Measurements from ENCODE around the gene SLC17A1. TPM values are rescaled to one million over a fixed set of nuclear protein-coding genes. Genes with fewer than 3 reads are reported as not detected.

SLC17A1 gene
- total RNA-seq, 2 experiments from 2014 or later, result not detected

- POLR2A ChIA-PET, result no interaction called here
- no peak for DNase-seq
- Mint-ChIP-seq H3K27ac (no peak overlapping the region), H3K4me1 (ENCODE audit: low read depth) (peaks cover 24% of the 10 kb centered on the region), H3K4me3 (no peak overlapping the region), H3K36me3 (no peaks in the 10 kb centered on the region), H3K9me3 (no peaks in the 10 kb centered on the region), H3K27me3 (no peaks in the 10 kb centered on the region)
- CTCF ChIA-PET, result no interaction called here
- intact Hi-C loops (cut with micrococcal nuclease), result no loop called here
Measured at GRCh38 chr6:25863360-25863759, 31.5 kb upstream of the SLC17A1 start.

GRCh38 chr6:25862199-25862598, 30.3 kb upstream of the SLC17A1 start:
- Mint-ChIP-seq H3K36me3 (no peaks in the 10 kb centered on the region), H3K9me3 (no peaks in the 10 kb centered on the region), H3K4me3 (no peak overlapping the region), H3K27ac (no peak overlapping the region), H3K27me3 (no peaks in the 10 kb centered on the region), H3K4me1 (ENCODE audit: low read depth) (peaks cover 29% of the 10 kb centered on the region)
- intact Hi-C loops (cut with micrococcal nuclease), result no loop called here
- DNase-seq, result no peak
- POLR2A ChIA-PET, result interaction anchor here (0.6 kb wide), 1 partner anchor 599 kb away, joined by 3 read pairs; no protein-coding TSS in a partner anchor
- CTCF ChIA-PET, result interaction anchor here (0.8 kb wide), 1 partner anchor 142 kb away, joined by 4 read pairs; no protein-coding TSS in a partner anchor

DNA sequence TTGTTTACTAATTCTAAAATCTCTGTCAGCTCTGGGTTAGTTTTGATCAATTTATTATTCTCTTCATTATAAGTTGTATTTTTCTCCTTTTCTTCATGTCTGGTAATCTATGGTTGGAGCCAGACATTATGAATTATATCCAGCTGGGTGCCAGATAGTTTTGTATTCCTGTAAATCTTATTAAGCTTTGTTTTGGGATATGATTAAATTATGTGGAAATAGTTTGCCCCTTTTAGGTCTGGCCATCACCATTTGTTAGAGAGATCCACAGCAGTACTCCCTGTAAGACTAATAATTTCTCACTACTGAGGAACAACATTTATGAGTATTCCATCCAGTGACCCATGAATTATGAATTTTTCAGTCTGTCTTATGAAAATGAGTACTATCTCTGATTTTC, 20.9 kb upstream of the SLC17A1 start:
- H3K36me3 Mint-ChIP-seq, result no peaks in the 10 kb centered on the region
- H3K27me3 Mint-ChIP-seq, result peaks cover 7% of the 10 kb centered on the region
- H3K4me1 Mint-ChIP-seq (ENCODE audit: low read depth), result peaks cover 16% of the 10 kb centered on the region
- no peak overlapping the region for H3K4me3 Mint-ChIP-seq
- ChIA-PET CTCF (no interaction called here), POLR2A (no interaction called here)
- H3K27ac Mint-ChIP-seq, result no peak overlapping the region
- intact Hi-C loops (cut with micrococcal nuclease), result no loop called here
- no peaks in the 10 kb centered on the region for H3K9me3 Mint-ChIP-seq
- DNase-seq, result no peak

GRCh38 chr6:25851961-25852360, 20.1 kb upstream of the SLC17A1 start:
- H3K9me3 Mint-ChIP-seq, result no peaks in the 10 kb centered on the region
- H3K4me1 Mint-ChIP-seq (ENCODE audit: low read depth), result peaks cover 14% of the 10 kb centered on the region
- no peaks in the 10 kb centered on the region for H3K36me3 Mint-ChIP-seq
- DNase-seq, result no peak
- H3K4me3 Mint-ChIP-seq, result no peak overlapping the region
- ChIA-PET POLR2A (no interaction called here), CTCF (no interaction called here)
- peaks cover 11% of the 10 kb centered on the region for H3K27me3 Mint-ChIP-seq
- H3K27ac Mint-ChIP-seq, result no peak overlapping the region
- intact Hi-C loops (cut with micrococcal nuclease), result no loop called here

DNA sequence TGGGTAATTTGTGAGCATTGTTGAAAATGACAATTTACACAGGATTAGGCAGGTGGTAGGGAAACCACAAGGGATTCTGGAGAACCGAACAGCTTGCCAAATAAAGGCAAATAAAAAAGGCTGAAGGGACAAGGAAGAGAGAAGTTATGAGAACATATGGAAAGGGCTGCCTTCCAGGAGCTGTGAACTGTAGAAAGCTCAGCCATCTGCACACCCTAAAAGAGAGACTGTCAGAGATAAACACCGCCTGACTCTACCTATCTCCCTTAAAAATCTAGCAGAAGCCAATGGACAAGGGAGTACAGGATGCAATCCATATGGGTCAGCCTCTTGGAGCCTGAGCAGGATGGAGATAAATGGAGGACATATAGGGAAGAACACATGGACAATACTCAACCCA, 12.7 kb upstream of the SLC17A1 start:
- no peaks in the 10 kb centered on the region for H3K9me3 Mint-ChIP-seq
- ChIA-PET CTCF (interaction anchor here (1.5 kb wide), 1 partner anchor 147 kb away, joined by 3 read pairs; no protein-coding TSS in a partner anchor), POLR2A (no interaction called here)
- intact Hi-C loops (cut with micrococcal nuclease), result loop anchor here (5.0 kb wide), 1 partner anchor 33 kb away; no protein-coding TSS in a partner anchor
- peaks cover 28% of the 10 kb centered on the region for H3K27me3 Mint-ChIP-seq
- H3K4me3 Mint-ChIP-seq, result no peak overlapping the region
- no peaks in the 10 kb centered on the region for H3K36me3 Mint-ChIP-seq
- no peak overlapping the region for H3K27ac Mint-ChIP-seq
- no peaks in the 10 kb centered on the region for H3K4me1 Mint-ChIP-seq (ENCODE audit: low read depth)
- no peak for DNase-seq

- H3K36me3 Mint-ChIP-seq, result no peaks in the 10 kb centered on the region
- H3K9me3 Mint-ChIP-seq, result no peaks in the 10 kb centered on the region
- peaks cover 23% of the 10 kb centered on the region for H3K27me3 Mint-ChIP-seq
- H3K4me1 Mint-ChIP-seq (ENCODE audit: low read depth), result no peaks in the 10 kb centered on the region
- H3K27ac Mint-ChIP-seq, result no peak overlapping the region
- peak; percentile 32 for DNase-seq
- intact Hi-C loops (cut with micrococcal nuclease), result loop anchor here (1.0 to 5.0 kb wide), 3 partner anchors 13 to 64 kb away; no protein-coding TSS in a partner anchor
- ChIA-PET POLR2A (interaction anchor here (1.3 kb wide), 1 partner anchor 13 kb away, joined by 3 read pairs; no protein-coding TSS in a partner anchor), CTCF (interaction anchor here (0.6 to 1.2 kb wide), 3 partner anchors 12 to 183 kb away, joined by 3 to 4 read pairs (median 3); no protein-coding TSS in a partner anchor)
- no peak overlapping the region for H3K4me3 Mint-ChIP-seq
Measured at GRCh38 chr6:25842526-25842925, 10.7 kb upstream of the SLC17A1 start.

DNA sequence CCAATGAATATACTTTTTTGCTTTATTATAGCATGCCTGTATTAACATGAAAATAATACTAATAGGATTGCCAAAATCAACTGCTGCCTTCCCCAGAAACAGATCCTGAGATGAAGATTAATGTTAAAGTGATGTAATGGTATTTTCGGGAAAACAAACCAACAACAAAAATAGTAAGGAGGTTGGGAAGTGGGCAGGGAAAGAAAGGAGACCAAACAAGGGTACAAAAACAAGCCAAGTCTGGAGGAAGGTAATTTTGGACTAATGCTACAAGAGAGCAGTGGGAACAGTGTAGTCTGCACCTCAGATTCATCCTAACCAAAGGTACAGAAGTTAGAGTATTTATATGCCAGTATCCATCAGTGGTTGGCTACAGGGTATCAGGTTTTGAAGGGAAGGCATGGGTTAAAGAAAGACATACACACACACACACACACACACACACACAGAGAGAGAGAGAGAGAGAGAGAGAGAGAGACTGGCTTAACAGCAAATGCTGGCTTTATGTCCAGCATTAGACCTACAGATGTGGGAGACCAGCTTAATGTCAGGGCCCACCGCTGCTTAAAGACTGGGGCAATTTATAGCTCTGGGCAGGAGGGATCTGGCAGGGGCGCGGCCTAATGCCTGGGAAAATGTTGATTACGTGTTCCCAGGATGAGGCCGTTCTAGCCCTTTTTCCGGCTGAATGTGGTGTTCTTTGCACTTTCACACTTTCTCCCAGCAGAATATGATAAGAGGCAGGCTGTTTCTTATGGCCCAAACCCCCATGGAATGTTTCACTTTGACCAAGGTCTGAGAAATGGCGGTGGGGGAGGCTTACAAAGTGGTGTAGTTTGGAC, 3.8 kb upstream of the SLC17A1 start:
- ChIA-PET POLR2A (no interaction called here), CTCF (no interaction called here)
- DNase-seq, result no peak
- Mint-ChIP-seq H3K36me3 (no peaks in the 10 kb centered on the region), H3K9me3 (no peaks in the 10 kb centered on the region), H3K4me3 (no peak overlapping the region), H3K27me3 (peaks cover 22% of the 10 kb centered on the region), H3K4me1 (ENCODE audit: low read depth) (no peaks in the 10 kb centered on the region), H3K27ac (no peak overlapping the region)
- intact Hi-C loops (cut with micrococcal nuclease), result no loop called here

- intact Hi-C loops (cut with micrococcal nuclease), result no loop called here
- CTCF ChIA-PET, result no interaction called here
- POLR2A ChIA-PET, result no interaction called here
Measured at GRCh38 chr6:25834950-25835349, 3.1 kb upstream of the SLC17A1 start.

DNA sequence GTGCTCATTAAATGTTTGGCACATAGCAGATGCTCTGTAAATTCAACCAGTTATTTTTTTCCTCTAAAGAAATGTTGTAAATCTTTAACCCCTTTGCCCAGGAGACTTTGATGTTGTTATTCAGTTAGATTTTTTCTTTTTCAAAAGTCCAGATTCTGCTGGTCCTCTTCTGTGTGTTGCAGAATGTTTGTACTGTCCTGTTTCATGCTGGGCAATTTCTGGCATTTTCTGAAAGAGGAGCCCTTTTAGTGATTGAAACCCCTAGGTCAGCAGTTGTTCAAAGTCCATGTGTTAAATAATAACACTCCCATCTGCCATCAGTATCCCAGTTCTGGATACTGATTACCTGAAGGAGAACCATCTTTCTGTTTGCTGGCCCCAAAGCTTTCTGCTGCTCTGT, 1.3 kb upstream of the SLC17A1 start:
- peaks cover 9% of the 10 kb centered on the region for H3K4me1 Mint-ChIP-seq (ENCODE audit: low read depth)
- no peak overlapping the region for H3K4me3 Mint-ChIP-seq
- peaks cover 13% of the 10 kb centered on the region for H3K27me3 Mint-ChIP-seq
- no peak for DNase-seq
- no peaks in the 10 kb centered on the region for H3K9me3 Mint-ChIP-seq
- intact Hi-C loops (cut with micrococcal nuclease), result no loop called here
- POLR2A ChIA-PET, result no interaction called here
- CTCF ChIA-PET, result interaction anchor here (1.6 kb wide), 1 partner anchor 49 kb away, joined by 3 read pairs; no protein-coding TSS in a partner anchor
- no peak overlapping the region for H3K27ac Mint-ChIP-seq
- H3K36me3 Mint-ChIP-seq, result no peaks in the 10 kb centered on the region

More at GRCh38 chr6:25834950-25835349, 3.1 kb upstream of the SLC17A1 start:
- Mint-ChIP-seq H3K4me3 (no peak overlapping the region), H3K9me3 (no peaks in the 10 kb centered on the region), H3K4me1 (ENCODE audit: low read depth) (peaks cover under 1% of the 10 kb centered on the region), H3K36me3 (no peaks in the 10 kb centered on the region), H3K27ac (no peak overlapping the region), H3K27me3 (peaks cover 19% of the 10 kb centered on the region)
- DNase-seq, result no peak

GRCh38 chr6:25832670-25833069, 818 bp upstream of the SLC17A1 start:
- H3K27ac Mint-ChIP-seq, result no peak overlapping the region
- no peaks in the 10 kb centered on the region for H3K9me3 Mint-ChIP-seq
- CTCF ChIA-PET, result interaction anchor here (1.6 kb wide), 1 partner anchor 49 kb away, joined by 3 read pairs; no protein-coding TSS in a partner anchor
- DNase-seq, result no peak
- intact Hi-C loops (cut with micrococcal nuclease), result no loop called here
- POLR2A ChIA-PET, result no interaction called here
- H3K27me3 Mint-ChIP-seq, result peaks cover 16% of the 10 kb centered on the region
- peaks cover 9% of the 10 kb centered on the region for H3K4me1 Mint-ChIP-seq (ENCODE audit: low read depth)
- no peaks in the 10 kb centered on the region for H3K36me3 Mint-ChIP-seq
- H3K4me3 Mint-ChIP-seq, result no peak overlapping the region

DNA sequence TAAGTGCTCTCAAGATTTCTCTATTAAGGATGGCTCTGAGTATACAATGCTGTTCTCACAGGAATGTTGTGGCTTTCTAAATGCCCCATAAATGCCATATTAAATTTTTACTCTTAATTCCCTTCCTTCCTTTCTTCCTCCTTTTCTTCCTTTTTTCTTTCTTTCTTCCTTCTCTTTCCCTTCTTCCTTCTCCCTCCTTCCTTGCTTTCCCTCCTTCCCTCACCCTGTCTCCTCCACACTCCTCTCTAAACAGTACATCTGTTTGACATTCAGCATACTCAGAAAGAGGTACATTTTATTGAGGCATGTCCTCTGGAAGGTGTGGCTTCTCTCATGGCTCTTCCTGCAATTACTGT, 433 bp upstream of the SLC17A1 start:
- H3K27me3 Mint-ChIP-seq, result peaks cover 16% of the 10 kb centered on the region
- H3K4me1 Mint-ChIP-seq (ENCODE audit: low read depth), result peaks cover 9% of the 10 kb centered on the region
- no peaks in the 10 kb centered on the region for H3K36me3 Mint-ChIP-seq
- no peaks in the 10 kb centered on the region for H3K9me3 Mint-ChIP-seq
- H3K27ac Mint-ChIP-seq, result no peak overlapping the region
- POLR2A ChIA-PET, result no interaction called here
- no peak for DNase-seq
- CTCF ChIA-PET, result interaction anchor here (1.6 kb wide), 1 partner anchor 50 kb away, joined by 3 read pairs; no protein-coding TSS in a partner anchor
- intact Hi-C loops (cut with micrococcal nuclease), result no loop called here
- H3K4me3 Mint-ChIP-seq, result no peak overlapping the region

GRCh38 chr6:25830458-25830857, 1.4 kb downstream of the SLC17A1 start:
- Mint-ChIP-seq H3K9me3 (peaks cover 10% of the 10 kb centered on the region), H3K36me3 (peaks cover 1% of the 10 kb centered on the region), H3K4me1 (ENCODE audit: low read depth) (peaks cover 9% of the 10 kb centered on the region), H3K27me3 (peaks cover 22% of the 10 kb centered on the region), H3K4me3 (no peak overlapping the region), H3K27ac (no peak overlapping the region)
- ChIA-PET POLR2A (no interaction called here), CTCF (no interaction called here)
- DNase-seq, result no peak
- intact Hi-C loops (cut with micrococcal nuclease), result no loop called here
